Upper lobe of left lung (tissue), 4 donors: Measurements from ENCODE around the gene AGAP1.

Source experiments
- POLR2AphosphoS5 ChIP-seq, 2 donors: sonication (generic); formaldehyde crosslinking; IDR thresholded peaks; one replicate each; pipeline ENCODE4 v1.5.1; 2017; ENCODE audit warnings: antibody characterized with exemption in 2 of 2
- TF ChIP-seq, protein P1 (sequence below), 6 experiments: fragments of 450-650 bp in 4 of 6; fragments of 200-600 bp in 2 of 6; sonication (generic) in 2 of 6; IDR thresholded peaks; one replicate each; pipeline ENCODE4 v1.5.1; 2016 to 2019; ENCODE audit warnings: antibody characterized with exemption in 6 of 6

DNA sequence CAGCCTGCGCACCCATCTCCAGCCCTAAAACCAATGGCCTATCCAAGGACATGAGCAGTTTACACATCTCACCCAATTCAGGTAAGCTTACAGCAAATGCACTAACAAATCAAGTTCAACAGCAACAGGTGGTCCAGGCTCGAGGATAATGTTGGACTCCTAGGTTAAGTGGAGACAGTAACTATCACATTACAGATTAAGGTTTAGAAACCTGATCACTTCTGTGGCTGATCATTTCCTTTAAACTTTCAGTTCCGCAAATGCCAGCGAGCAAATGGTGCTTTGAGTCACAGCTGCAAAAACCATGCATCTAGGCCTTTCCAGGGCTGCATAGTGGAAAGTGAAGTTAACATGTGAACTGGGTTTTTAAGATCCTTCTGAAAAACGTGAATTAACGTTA is 415.0 kb downstream of the AGAP1 start:
- TF ChIP-seq, protein P1, sequence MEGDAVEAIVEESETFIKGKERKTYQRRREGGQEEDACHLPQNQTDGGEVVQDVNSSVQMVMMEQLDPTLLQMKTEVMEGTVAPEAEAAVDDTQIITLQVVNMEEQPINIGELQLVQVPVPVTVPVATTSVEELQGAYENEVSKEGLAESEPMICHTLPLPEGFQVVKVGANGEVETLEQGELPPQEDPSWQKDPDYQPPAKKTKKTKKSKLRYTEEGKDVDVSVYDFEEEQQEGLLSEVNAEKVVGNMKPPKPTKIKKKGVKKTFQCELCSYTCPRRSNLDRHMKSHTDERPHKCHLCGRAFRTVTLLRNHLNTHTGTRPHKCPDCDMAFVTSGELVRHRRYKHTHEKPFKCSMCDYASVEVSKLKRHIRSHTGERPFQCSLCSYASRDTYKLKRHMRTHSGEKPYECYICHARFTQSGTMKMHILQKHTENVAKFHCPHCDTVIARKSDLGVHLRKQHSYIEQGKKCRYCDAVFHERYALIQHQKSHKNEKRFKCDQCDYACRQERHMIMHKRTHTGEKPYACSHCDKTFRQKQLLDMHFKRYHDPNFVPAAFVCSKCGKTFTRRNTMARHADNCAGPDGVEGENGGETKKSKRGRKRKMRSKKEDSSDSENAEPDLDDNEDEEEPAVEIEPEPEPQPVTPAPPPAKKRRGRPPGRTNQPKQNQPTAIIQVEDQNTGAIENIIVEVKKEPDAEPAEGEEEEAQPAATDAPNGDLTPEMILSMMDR (IDR thresholded peaks at IDR 0.05): no peak
- no peak for TF ChIP-seq POLR2AphosphoS5 (IDR thresholded peaks at IDR 0.05)
